GM12872 (cell line): ENCODE results near the gene PAH.

Source experiments
- TF ChIP-seq, protein P1 (sequence below): IDR thresholded peaks from 3 replicates; pipeline ENCODE4 v1.5.1; 2011; ENCODE audit warnings: low read depth, mild to moderate bottlenecking, low read length, moderate library complexity; ENCODE audit not compliant: insufficient read depth

Gene PAH

GRCh38 chr12:102885043-102885932 is 31.8 kb downstream of the PAH start:
- TF ChIP-seq, protein P1, sequence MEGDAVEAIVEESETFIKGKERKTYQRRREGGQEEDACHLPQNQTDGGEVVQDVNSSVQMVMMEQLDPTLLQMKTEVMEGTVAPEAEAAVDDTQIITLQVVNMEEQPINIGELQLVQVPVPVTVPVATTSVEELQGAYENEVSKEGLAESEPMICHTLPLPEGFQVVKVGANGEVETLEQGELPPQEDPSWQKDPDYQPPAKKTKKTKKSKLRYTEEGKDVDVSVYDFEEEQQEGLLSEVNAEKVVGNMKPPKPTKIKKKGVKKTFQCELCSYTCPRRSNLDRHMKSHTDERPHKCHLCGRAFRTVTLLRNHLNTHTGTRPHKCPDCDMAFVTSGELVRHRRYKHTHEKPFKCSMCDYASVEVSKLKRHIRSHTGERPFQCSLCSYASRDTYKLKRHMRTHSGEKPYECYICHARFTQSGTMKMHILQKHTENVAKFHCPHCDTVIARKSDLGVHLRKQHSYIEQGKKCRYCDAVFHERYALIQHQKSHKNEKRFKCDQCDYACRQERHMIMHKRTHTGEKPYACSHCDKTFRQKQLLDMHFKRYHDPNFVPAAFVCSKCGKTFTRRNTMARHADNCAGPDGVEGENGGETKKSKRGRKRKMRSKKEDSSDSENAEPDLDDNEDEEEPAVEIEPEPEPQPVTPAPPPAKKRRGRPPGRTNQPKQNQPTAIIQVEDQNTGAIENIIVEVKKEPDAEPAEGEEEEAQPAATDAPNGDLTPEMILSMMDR = no peak

DNA sequence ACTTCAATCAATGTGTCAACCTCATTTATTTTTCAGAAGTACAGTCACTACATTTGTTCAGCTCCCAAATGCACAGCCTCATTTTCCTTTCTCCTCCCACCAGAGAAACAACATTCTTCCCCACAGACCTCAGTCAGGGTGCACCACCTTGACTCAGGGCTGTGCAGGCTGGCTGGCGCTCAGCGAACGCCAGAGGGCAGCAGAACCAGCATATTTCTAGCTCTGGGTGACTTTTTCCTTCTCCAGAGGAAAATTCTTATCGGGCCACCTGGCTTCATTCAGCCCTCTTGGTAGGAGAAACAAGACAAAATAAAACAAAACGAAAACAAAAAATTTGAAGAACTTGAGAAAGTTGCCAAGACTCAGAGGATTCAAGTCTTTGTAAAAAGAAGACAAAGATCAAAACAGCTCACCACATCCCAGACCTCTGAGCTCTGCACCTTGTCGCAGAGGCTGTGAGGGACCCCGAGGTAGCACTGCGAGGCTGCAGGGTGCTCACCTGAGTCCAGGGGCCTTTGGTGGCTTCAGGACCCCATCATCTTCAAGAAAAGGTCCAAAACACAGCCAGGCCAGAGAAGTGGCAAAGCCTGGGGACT is 33.7 kb downstream of the PAH start:
- TF ChIP-seq, protein P1 = peak; percentile 83

DNA sequence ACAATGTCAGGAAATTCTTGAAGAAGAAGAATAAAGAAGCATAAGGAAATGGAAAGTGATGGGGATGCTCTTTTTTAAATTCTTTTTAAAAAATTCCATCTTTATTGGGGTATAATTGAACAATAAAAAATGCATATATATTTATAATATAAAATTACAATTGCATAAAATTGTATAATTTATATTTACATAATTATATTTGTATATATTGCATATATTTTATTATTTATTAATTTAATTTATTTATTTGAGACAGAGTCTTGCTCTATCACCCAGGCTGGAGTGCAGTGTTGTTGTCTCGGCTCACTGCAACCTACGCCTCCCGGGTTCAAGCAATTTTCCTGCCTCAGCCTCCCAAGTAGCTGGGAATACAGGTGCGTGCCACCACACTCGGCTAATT is 36.3 kb downstream of the PAH start:
- TF ChIP-seq, protein P1 = no peak

DNA sequence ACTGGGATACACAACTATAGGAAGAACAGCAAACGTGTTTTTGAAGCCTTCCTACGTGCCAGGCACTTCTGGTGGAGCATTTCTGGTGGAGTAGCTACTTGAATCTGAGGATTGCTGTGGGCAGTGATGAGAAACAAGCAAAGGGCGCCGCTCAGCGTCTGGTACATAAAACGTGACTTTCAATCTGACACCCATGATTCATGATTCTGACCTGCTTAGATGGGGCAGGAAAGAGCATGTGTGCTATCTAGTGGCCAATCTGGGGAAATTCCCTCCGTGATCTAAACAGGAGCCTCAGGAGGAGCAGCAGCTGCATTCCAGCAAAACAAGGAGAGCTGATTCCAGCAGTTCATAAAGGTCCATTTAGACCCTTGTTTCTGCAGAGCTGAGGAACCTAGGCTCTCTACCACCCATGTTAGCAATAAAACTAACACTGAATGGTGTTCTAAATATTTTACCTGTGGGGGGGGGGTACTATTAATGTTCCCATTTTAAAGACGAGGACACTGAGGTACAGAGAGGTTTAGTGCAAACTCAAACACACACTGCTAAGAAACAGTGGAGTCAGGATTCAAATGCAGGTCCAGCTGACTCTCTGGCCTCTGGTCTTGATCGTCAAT is 37.8 kb downstream of the PAH start:
- TF ChIP-seq, protein P1 = peak; percentile 68

- TF ChIP-seq, protein P1 = peak; percentile 33; the same call in 1 of the 3 replicates
Observed at GRCh38 chr12:102876883-102877282, 40.2 kb downstream of the PAH start.

DNA sequence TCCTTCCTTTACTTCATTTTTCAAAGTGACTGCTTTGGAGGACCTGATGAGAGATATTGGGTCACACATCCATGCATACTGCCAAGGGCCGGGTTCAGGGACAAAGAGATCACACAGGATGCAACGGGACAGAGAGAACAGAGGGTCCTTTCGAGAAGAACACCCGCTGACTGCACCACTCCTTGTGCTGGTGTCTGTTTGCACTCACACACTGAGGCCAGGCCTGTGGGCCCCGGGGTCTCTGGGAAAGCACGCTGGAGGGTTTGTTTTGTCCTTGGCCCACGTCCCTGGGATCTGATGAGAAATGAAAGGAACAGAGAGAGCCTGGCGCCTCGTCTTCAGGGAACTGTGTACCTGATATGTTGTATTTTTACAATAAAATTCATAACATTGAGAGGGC is 42.2 kb downstream of the PAH start:
- TF ChIP-seq, protein P1 = no peak

DNA sequence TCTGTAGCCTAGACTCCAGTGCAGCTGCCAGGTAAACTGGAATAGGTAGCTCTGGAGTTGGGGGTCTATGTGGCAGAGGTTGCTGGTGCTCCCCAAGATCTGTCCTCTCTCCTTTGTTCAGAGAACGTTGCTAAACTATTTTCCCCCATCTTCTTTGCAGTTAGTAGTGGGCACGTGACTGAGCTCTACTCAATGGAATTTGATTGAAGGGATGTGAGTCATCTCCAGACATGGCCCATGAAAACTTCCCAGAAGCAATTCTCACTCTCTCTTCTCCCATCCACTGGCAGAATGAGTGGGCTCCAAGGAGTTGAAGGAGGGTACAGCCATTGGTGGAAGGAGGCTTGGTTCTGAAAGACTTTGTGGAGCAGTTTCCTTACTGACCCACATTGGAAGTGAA is 44.0 kb downstream of the PAH start:
- TF ChIP-seq, protein P1 = no peak
